HG03045 (cell line): ENCODE measurements around the gene SIRPA.

Experiments used
- ATAC-seq: cut with Tn5 transposase; IDR thresholded peaks from one replicate; pipeline ENCODE4 v1.9.1; 2021; ENCODE audit warnings: mild to moderate bottlenecking, moderate library complexity; ENCODE audit not compliant: unreplicated experiment

Gene SIRPA

DNA sequence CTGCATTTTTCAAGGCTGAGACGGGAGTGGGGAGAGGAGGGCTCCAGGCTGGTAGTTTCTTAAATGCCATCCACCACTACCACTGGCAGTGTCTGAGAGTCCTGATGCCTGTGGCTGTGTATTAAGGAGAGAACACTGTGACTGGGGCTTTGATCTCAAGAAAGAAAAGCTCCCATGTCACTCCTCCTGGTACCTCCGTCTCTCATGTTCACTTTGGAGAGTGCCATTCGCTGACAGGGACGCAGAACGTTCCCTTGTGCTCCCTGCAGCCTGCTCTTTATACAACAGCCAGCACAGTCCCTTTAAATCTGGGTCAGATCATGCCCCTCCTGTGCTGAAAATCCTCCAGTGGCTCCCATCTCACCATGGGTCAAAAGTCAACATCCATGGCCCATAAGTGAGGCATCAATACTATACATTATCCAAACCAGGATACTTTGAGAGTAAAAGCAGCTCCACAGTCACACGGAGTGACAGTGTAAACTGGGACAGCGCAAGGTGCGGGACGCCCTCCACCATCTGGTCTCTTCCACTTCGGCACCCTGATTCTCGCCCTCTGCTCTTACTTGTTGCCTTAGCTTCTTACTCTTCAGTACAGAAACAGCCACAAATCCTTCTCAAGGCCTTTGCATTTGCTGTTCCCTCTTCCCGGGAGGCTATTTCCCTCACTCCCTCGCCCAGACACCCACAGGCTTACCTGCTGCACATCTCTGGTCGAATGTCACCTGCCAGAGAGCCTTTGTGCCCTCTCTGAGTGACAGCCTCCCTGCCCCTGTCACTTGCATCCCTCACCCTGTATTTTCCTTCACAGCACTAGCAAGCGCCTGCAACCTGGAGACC, 78.6 kb downstream of the SIRPA start:
- ATAC-seq = no peak

DNA sequence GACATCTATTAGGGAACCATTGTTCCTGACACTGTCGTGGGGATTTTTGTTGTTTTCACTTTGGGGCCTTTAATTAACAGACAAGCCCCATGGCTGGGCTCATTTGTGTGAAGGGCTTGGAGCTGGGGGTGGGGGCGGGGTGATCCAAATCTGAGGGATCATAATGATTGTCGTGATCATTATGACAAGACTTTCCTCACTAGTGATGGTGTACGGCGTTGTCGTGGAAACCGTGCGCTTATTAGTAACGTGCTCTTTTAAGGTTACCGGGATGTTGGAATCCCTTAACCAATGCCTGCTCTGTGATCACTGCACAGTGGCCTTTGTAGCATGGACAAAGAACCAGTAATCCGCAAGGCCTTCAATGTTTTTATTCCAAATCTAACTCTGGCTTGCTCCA, 80.1 kb downstream of the SIRPA start:
- ATAC-seq = no peak

- no peak for ATAC-seq
Observed at GRCh38 chr20:1979106-1979778, 84.0 kb downstream of the SIRPA start.

DNA sequence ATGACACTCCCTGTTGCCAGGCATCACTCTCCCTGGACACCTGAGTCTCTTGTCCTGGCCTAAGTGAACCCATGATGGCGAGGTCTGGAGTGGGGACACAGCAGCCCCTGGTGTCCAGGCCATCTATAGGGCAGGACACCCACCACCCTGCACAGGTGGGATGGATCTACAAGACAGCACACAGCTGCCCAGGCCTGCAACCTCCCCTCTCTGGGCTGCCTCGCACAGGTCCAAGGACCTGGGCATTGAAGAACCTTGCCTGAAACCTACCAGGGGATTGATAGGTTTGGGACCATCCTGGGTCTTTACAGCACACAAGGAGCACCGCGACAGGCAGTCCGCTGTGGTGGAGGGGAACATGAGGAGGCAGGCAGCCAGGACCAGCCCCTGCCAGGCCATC, 87.5 kb downstream of the SIRPA start:
- ATAC-seq = no peak

DNA sequence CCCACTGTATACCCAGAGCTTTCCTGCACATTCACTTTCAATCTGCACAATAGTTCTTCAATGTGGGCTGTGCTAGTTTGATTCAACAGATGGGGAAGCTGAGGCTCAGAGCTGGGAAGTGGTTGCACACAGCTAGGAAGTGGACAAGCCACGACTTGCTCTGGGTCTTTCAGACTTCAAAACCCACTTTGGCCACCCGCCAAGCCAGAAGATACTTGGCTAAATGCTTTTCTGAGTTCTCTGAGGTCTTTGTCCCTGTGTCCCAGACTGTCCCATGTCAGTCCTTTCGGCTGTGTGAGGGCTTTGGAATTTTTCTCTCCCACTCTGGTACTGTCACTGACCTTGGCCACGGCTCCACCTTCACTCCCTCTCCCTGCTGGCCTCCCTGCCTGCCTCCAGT, 88.1 kb downstream of the SIRPA start:
- no peak for ATAC-seq

- ATAC-seq = no peak
Observed at GRCh38 chr20:1987826-1988225, 92.6 kb downstream of the SIRPA start.
